Renal cortical epithelial cell (primary cell): ENCODE data around the gene SLC16A3. TPM values are rescaled to one million over a fixed set of nuclear protein-coding genes. Genes with fewer than 3 reads are reported as not detected.
A peak's percentile ranks its signal among the peaks of the same experiment; 100 is the strongest.
"Not testable (repeated sequence)": the region's sequence is repeated elsewhere in the genome, so short reads cannot be mapped to it uniquely, and the experiment has no call there.

ENCODE experiments used
- DNase-seq: peaks from one replicate; pipeline ENCODE4 v3.0.0-alpha.2; 2011; ENCODE audit warnings: low read depth
- total RNA-seq: library from RNA; depleted of rRNA; stranded (reverse); fragments of >200 nt; gene quantifications from 2 replicates; pipeline ENCODE4 v1.2.3, GENCODE V29; 2014

SLC16A3 gene
- total RNA-seq, 1 donor from 2014 or later, result 393 TPM

DNA sequence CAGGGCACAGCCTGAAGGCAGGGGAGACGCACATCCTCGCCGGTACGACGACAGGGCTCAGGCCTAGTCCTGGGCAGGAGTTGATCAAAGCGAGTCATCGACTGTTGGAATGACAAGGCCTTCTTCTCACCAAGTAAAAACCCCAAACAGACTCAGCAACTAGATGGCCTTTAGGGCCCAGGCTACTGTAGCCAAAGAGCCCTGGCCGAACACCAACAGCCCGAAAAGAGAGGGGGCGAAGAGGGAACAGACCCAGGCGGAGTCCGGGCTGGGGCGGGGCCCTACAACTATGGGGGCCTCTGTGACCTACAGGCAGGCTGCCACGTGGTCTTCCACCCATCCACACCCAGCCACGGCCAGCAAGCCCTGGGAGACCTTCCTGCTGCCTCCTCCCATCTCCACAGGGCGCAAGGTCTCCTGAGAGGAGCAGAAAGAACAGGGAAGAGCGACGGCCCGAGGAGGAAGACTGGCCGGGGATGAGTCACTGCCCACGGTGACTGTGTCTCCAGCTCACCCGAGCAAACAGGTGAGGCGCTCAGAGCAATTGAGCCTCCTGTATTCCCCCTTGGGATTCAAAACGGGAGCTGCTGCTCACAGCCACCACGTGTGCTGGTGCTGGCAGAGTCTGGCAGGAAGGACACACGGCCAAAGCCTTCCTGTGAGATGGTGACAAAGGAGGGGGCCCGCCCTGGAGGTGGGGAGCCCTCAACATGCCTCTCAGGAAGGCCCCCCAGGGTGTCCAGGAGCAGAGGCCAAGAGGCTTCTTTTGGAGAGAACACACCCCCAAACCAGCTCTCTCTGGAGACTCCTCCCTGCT lies 17.7 kb downstream of the SLC16A3 start:
- DNase-seq, result peak; percentile 71

DNA sequence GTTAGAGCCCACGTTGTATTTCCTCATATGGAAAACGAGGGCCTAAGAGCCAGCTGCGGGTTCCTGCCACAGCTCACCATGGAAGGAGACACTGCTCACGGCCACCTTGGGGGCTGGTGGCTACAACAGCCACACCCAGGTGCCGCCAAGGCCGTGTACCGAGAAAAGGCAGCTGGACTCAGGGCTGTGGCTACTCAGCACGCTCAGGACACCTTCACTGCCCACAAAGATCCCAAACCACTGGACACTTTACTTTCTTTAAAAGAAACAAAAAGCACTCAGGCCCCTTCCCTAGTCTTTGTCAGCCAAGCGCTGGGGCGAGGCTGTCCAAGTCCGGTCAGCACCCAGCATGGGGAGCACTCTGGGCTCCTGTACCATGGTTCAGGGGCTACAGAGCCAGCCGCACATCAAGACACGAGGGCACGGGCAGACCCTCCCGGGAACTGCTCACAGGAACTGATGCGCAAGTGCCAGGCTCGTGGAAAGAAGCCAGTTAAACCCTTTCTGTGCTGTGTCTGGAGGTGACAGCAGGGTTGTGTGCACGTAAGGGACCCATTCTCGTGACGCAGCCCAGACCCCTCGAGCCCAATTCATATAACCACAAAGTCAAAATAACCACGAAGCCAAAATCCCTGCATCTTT lies 18.5 kb downstream of the SLC16A3 start:
- DNase-seq, result no peak

- DNase-seq, result no peak
Observed at GRCh38 chr17:82247856-82248671, 19.2 kb downstream of the SLC16A3 start.

GRCh38 chr17:82248815-82249674 lies 20.2 kb downstream of the SLC16A3 start:
- DNase-seq, result no peak

- DNase-seq, result no peak
Observed at GRCh38 chr17:82249896-82250581, 21.2 kb downstream of the SLC16A3 start.

DNA sequence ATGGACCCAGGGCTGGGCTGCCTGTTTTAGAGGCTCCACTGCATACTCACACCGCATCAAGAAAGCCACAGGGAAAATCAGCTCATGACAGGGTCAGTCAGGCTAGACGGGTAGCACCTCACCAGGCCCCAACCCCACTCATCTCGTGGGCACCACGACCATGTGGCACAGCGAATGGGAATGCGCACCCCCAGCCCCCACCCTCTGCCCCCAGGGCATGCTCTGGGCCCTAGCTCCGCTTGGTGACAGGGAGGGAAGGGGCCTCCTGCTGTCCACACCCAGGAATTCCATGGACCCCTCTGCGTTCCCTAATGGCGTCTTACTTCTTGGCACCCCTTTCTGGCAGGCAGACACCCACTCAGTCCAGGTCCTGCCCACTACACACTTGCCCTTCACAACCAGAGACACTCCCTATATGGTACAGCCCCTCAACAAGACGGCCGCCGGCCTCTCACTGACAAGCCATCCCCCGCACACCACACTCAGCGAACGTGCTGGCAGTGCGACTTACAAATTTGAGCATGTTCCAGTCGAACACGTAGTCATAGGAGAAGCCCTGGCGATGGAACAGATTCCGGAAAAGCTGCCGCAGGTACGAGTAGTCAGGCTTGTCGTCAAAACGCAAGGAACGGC lies 22.1 kb downstream of the SLC16A3 start:
- no peak for DNase-seq

DNA sequence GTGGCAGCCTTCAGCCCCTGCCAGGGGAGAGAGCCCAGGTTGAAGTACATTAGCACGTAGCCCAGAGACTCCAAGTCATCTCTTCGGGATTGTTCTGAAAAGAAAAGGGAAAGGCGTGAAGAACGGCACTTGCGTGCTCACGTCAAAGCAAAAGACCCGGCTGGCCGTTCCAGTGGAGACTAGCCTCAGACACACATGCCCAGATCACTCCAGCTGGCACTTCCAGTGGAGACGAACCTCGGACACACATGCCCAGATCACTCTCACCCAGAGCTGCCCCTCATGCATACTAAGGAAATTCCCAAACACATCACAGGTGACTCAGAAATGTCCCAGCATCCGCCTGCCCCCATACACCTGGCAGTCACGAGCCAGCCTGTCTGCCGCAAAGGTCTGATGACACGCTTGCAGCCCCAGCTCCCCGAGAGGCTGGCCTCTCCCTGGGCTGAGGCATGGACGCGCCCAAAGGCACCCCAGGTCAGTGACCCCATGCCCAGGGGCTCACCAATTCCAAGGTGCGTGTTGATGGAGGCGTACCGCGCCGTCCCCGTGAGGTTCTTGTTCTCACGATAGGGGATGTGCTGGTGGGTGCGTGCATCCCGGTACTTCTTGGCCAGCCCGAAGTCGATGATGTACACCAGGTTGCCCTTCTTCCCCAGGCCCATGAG lies 23.8 kb downstream of the SLC16A3 start:
- no peak for DNase-seq

DNA sequence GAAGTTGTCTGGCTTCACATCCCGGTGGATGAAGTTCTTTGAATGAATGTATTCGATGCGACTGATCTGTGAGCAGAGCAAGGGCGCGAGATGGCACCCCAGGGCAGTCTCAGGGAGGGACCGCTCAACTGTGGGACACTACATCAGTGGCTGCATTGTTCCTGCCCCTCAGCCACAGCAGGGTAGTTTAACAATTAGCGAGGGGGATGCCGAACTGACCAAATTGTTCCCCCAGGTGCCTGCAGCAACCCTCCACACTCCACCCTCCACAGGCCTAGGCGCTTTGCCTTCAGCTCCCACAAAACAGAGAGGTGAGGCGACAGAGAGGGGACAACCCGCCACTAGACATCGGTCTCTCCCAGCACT lies 24.3 kb downstream of the SLC16A3 start:
- no peak for DNase-seq

DNA sequence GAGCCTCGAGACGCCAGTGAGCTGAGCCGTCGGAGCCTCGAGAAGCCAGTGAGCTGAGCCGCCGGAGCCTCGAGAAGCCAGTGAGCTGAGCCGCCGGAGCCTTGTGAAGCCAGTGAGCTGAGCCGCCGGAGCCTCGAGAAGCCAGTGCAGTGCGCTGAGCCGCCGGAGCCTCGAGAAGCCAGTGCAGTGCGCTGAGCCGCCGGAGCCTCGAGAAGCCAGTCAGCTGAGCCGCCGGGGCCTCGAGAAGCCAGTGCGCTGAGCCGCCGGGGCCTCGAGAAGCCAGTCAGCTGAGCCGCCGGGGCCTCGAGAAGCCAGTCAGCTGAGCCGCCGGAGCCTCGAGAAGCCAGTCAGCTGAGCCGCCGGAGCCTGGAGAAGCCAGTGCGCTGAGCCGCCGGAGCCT lies 25.3 kb downstream of the SLC16A3 start:
- not testable (repeated sequence) for DNase-seq

DNA sequence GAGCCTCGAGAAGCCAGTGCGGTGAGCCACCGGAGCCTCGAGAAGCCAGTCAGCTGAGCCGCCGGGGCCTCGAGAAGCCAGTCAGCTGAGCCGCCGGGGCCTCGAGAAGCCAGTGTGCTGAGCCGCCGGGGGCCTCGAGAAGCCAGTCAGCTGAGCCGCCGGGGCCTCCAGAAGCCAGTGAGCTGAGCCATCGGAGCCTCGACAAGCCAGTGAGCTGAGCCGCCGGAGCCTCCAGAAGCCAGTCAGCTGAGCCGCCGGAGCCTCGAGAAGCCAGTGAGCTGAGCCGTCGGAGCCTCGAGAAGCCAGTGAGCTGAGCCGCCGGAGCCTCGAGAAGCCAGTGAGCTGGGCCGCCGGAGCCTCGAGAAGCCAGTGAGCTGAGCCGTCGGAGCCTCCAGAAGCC lies 25.9 kb downstream of the SLC16A3 start:
- DNase-seq, result not testable (repeated sequence)

- DNase-seq, result no peak
Observed at GRCh38 chr17:82255402-82255972, 26.6 kb downstream of the SLC16A3 start.

DNA sequence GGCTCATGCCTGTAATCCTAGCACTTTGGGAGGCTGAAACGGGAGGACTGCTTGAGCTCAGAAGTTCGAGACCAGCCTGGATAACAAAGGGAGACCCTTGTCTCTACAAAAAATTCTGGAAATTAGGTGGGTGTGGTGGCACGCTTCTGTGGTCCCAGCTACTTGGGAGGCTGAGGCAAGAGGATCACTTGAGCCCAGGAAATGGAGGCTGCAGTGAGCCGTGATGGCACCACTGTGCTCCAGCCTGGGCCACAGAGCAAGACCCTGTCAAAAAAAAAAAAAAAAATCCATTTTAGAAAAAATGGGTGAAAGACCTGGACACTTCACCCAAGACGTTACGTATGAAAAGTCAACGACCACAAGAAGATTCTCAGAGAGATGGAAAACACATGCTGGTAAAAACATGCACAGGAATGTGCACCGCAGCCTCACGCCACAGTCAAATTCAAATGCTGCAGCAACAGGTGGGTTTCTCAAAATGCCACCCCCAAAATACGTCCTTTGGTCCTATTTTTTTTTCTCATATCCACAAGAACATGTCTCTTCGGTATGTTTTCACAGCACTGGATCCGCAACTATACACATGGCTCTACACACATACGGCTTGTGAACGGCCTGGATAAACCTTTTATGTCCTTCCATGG lies 27.5 kb downstream of the SLC16A3 start:
- no peak for DNase-seq

GRCh38 chr17:82257473-82257872 lies 28.6 kb downstream of the SLC16A3 start:
- DNase-seq, result peak; percentile 54

- no peak for DNase-seq
Observed at GRCh38 chr17:82258555-82258954, 29.7 kb downstream of the SLC16A3 start.

GRCh38 chr17:82259972-82260961 lies 31.4 kb downstream of the SLC16A3 start:
- DNase-seq, result not testable (repeated sequence)

DNA sequence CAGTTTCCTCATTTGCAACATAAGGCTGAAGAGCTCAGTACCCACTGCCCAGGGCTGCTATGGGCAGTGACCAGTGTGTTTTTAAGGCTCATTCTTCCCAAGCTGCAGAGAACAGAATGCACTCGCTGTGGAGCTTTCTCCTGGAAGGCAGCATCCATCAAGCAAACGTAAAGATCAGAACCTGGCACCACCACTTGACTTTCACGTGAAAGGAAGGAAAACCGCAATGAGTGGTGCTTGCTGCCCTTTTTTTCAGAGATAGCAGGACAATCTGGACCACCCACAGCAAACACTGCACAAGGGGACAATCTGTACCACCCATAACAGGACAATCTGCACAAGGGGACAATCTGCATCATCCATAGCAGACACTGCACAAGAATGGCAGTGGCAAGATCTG lies 33.5 kb downstream of the SLC16A3 start:
- no peak for DNase-seq

GRCh38 chr17:82263641-82264040 lies 34.8 kb downstream of the SLC16A3 start:
- DNase-seq, result no peak

DNA sequence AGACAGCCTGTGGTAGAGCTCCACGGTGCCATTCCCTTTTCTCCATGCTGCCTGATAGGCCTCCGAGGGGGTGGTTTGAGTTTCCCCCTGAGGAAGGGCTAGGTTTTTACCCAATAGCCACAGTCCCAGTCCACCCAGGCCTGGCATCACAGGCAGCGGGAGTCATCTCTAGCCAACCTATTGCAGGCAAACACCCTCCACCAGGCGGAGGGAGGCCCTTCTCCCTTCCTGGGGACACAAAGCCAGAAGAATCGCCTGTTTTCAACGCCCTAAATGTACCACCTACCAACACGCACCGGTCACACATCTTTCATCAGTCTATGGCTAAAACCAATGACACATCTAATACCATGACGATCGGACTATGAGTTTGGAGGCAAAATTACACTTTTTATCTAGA lies 37.3 kb downstream of the SLC16A3 start:
- no peak for DNase-seq
